ENCODE data around the gene POLA2.

Gene POLA2

GRCh38 chr11:65286686-65287085 is 24.9 kb downstream of the POLA2 start:
- no peak for DNase-seq (ENCODE audit: low read depth, low spot score)

- no peak for DNase-seq (ENCODE audit: low read depth, low spot score)
Observed at GRCh38 chr11:65287601-65288000, 25.8 kb downstream of the POLA2 start.

GRCh38 chr11:65288706-65289536 is 27.2 kb downstream of the POLA2 start:
- no peak for DNase-seq (ENCODE audit: low read depth, low spot score)

DNA sequence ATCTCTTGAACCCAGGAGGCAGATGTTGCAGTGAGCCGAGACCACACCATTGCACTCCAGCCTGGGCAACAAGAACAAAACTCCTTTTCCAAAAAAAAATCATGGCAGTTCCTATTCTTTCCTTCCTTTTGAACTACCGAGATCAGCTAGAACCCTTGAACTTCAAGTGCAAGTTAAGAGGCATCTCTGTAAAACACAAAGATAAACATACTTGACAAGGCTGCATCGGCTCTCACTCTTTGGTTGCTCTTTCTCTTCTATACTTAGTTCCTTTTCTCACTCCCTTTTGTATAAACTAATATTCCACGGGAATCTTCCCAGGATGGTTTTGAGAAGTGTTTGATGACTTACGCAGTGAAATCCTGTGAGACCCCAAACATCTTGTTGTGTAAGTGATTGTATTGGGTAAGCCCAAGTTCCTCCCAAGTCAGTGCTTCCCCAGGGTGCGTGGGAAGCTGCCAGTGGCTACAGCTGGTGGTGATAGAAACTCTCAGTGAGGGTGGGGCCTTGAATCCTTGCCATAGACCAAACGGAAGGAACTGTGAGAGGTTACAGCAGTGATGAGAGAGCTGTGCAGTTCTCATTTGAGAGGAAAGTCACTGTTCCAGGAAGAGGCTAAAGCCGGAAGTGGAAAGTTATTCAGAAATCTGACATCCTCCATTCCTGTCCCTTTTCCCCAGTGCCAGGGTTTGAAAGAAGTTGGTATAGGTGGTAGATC is 28.8 kb downstream of the POLA2 start:
- peak; percentile 92 for DNase-seq (ENCODE audit: low read depth, low spot score)

DNA sequence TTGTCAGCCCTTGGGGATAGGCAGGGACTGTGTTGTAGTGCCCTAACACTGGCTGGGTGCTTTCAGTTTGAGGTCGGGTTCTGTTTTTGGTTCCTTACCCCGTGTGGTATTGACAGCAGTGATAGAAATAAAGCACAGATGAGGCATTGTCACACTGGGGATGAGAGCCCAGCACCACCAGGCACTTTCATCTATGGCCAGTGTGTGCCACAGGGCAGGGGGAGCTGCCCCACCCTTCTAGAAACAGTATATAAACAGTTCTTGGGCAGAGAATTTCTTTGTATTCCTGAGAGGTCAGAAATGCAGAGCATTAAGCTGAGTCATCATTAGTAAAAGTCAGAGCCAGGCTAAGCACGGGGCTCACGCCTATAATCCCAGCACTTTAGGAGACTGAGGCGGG is 29.9 kb downstream of the POLA2 start:
- no peak for DNase-seq (ENCODE audit: low read depth, low spot score)

DNA sequence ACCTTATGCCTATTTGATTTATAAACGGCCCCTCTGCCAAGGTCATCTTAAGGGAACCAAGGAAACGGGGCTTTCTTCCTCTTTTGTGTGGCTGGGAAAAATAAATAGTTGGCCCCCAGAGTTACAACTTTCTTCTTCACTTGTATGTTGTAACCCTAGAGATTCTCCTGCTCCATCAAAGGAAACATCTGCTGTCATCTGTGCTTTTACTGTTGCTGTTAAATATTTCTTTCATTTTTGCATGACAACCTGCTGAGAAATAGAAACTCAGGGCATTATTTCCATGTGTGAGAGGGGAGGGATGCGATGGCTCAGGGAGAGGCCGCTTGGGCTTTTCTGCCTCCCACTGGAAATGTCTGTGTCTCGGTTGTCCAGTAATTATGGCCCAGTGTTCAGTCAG is 31.1 kb downstream of the POLA2 start:
- DNase-seq (ENCODE audit: low read depth, low spot score), result no peak

DNA sequence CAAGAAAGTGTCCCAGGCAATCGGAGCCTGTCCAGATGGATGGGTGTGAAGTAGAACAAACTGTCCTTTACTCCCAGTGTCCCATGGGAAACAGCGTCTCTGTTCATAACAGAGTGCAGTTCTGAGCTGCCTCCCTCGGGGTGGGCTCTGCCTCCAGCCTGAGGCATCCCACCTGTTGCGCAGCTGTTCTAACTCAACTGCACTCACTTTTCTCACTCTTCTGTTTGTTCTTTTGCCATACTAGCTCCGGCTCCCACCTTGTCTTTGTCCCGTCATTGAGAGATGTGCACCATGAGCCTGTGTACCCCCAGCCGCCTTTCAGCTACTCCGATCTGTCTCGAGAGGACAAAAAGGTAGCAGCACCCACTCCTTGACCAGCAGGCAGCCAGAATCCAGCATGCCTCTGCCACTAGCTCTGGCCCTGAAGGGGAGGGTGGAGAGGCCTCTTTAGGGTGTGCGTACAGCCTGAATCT is 32.2 kb downstream of the POLA2 start:
- no peak for DNase-seq (ENCODE audit: low read depth, low spot score)

DNA sequence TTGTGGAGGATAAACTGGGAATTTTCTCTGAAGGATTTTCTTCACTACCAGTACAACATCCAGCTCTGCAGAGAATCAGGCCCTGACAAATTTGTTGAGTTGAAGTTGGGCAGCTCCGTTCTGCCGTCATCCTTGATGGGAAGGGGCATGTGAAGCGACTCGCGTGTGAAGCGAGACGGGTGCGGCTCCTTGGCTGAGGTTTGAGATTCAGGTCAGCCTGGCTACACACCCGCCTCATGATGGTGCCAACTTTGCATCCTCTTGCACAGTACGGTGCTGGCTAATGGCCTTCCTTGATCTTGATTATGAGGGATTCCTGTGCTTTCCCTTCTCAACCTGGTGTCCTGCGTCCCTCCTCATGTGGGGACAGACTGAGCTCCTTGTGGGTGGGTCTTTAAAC is 33.2 kb downstream of the POLA2 start:
- no peak for DNase-seq (ENCODE audit: low read depth, low spot score)

DNA sequence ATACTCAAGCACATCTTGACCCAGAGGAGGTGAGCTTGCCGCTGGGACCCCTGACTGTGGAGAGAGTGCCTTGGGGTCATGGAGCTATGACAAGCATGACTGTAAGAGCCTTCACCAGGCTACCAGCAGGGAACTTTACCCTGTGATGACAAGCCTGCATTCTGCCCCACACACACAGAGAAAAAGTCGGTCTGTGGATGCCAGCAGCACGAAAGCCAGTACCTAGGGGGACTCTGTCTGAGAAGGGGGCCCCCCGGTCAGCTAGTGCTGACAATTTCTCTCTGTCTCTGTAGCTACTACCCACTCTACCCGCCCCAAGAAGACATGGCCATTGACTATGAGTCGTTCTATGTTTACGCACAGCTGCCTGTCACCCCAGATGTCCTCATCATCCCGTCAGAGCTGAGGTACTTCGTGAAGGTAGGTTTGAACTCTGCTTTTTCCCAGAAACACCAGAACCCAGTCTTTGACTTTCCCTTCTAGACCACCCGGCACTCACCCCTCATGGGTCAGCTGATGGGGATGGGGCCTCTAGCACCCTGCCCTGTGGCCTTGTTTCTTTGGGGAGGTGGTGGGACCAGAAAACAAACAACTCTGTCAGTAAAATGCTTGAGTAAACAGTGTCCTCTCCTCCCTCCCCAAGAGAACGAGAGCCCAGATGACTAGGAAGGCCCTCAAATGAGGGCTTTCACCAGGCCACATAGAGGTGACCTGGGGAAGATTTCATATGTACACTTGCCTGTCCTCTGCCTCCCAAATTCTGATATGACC is 34.0 kb downstream of the POLA2 start:
- no peak for DNase-seq (ENCODE audit: low read depth, low spot score)

GRCh38 chr11:65297026-65297672 is 35.4 kb downstream of the POLA2 start:
- no peak for DNase-seq (ENCODE audit: low read depth, low spot score)

GRCh38 chr11:65298131-65298535 is 36.4 kb downstream of the POLA2 start:
- no peak for DNase-seq (ENCODE audit: low read depth, low spot score)

DNA sequence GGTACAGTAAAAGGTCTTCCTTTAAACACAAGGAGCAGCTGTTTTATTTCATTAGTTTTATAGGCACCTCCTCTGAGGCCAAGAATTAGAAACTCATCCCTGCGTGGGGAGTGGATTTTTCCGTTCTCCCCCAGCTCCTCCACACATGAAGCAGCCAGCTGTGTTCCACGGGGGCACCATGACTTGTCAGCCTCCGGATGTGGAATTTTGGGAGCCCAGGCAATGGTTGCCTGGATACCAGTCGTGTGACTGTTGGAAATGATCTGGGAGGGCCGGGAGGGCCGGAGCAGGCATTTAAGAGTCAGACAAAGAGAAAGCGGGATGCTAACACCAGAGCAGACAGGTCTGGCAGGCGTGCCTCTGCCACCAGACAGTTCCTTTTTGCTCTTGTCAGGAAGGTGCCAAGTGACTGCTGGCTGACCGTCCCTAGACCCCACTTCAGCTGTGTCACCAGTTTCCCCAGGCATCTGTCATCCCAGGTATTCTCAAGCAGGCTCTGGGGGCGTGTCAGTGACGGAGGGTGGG is 37.0 kb downstream of the POLA2 start:
- DNase-seq (ENCODE audit: low read depth, low spot score), result no peak

- DNase-seq (ENCODE audit: low read depth, low spot score), result no peak
Observed at GRCh38 chr11:65300621-65301275, 39.0 kb downstream of the POLA2 start.

- no peak for DNase-seq (ENCODE audit: low read depth, low spot score)
Observed at GRCh38 chr11:65301491-65302329, 39.9 kb downstream of the POLA2 start.

GRCh38 chr11:65303555-65303954 is 41.8 kb downstream of the POLA2 start:
- no peak for DNase-seq (ENCODE audit: low read depth, low spot score)

DNA sequence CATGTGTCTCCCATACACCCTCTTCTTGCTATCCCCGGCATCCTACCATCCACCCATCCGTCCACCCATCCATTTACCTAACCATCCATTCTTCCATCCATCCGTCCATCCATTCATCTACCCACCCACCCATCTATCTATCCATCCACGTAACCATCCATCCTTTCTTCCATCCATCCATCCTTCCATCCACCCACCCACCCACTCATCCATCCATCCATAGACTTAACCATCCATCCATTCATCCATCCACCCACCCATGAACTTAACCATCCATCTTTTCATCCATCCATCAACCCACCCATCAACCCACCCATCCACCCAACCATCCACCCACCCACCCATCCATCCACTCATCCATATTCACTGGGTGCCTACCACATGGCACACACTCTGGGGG is 42.3 kb downstream of the POLA2 start:
- no peak for DNase-seq (ENCODE audit: low read depth, low spot score)

DNA sequence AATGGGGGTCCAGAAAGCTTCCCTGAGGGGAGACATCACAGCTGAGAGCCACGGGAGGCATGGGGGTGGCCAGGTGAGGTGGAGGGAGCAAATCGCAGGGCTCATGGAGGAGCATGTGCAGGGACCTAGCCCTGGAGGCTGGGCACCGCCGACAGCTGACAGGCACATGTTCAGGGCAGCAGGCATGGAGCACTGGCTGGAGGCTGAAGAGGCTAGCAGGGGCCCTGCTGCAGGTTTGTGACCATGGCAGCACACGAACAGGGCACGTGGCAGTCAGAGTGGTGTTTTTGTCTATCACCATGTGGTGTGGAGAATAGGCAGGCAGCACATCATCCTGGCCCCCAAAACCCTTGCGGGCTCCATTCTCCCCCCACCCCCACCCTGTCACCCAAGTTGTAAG is 42.9 kb downstream of the POLA2 start:
- DNase-seq (ENCODE audit: low read depth, low spot score), result no peak

DNA sequence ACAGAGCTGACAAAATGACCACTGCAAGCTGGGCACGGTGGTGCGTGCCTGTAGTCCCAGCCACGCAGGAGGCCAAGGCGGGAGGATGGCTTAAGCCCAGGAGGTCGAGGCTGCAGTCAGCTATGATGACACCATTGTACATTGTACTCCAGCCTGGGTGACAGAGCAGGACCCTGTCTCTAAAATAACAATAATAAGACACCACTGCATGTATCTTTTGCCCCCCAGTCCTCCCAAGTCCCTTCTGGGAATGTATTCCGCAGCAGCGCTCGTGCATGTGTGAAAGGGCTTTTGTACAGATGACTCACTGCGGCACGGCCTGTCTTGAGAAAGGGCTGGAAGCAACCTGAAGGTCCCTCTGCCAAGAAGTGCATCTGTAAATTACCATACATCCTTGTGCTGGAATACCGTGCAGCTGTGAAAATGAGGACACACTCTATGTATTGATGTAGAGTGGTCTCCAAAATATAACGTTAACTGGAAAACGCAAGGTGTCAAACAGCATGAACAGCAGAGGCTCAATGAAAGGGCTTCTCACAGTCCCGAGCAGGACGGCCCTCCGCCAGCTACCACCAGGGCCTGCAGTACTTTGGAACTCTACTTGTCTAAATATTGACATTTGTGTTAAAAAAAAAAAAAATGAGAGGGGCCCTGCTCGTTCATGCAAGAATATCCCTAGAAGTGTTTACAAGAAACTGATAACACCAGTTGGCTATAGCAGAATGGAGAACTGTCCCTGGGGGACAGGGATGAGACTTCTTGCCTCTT is 43.9 kb downstream of the POLA2 start:
- no peak for DNase-seq (ENCODE audit: low read depth, low spot score)
